HG02588 (cell line): ENCODE measurements around the gene LRRC28.
A peak's percentile ranks its signal among the peaks of the same experiment; 100 is the strongest.

ENCODE experiments used
- ATAC-seq: cut with Tn5 transposase; IDR thresholded peaks from one replicate; pipeline ENCODE4 v1.9.1; 2021; ENCODE audit warnings: mild to moderate bottlenecking, moderate library complexity; ENCODE audit not compliant: unreplicated experiment

Gene LRRC28

GRCh38 chr15:99296386-99296785 is 45.1 kb downstream of the LRRC28 start:
- ATAC-seq = no peak

- no peak for ATAC-seq
These were observed 52.6 kb downstream of the LRRC28 start for GRCh38 chr15:99303907-99304306.

DNA sequence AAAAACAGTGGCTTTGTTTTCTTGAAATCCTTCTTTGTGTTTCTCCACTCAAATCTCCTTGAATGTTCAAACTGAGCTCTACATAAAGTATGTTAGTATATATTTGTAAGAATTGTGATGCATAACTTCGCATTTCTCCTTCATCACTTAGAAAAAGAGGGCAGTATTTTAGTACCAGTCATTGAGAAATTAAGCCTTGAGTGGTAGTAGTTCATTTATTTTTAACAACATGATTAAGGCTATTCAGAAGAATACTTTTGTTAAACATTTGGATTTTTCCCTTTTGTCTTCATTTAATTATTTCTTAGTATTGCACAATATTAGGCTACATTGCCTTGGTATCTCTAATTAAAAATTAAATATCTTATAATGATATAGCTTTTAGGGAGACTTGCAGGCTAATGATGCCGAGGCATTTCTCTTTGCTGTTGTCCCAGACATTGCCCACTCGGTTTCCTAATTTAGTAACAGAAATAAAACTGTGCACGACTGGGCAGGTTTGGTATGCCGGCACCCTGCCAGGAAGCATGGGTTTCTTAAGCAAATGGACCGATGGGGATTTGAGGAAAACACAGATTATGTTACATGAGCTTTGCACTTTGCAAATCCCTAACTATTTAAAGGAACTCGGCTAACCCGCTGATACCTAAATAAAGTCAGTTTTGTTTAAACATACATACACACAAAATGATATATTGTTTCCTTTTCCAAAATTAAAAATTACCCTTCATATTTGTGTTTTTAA is 54.7 kb downstream of the LRRC28 start:
- ATAC-seq = no peak

GRCh38 chr15:99306694-99307338 is 55.5 kb downstream of the LRRC28 start:
- no peak for ATAC-seq

GRCh38 chr15:99307735-99308134 is 56.5 kb downstream of the LRRC28 start:
- no peak for ATAC-seq

DNA sequence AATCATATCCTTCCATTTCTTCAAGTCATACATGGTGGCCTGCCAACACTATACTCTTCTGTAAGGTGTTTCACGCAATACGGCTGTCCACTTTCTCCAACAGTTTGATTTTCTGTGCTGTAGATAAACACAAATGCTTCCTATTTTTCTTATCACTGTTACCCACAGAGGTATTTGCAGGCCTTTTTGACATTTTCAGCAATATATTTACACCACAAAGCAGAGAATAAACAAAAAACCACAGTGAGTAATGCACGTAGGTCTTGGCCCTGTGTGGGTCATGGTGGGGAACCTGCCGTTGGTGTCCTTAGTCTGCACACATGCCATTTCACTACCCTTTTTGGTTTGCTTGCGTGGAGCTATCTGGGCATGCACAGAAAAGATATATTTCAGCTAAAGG is 59.5 kb downstream of the LRRC28 start:
- ATAC-seq = no peak

DNA sequence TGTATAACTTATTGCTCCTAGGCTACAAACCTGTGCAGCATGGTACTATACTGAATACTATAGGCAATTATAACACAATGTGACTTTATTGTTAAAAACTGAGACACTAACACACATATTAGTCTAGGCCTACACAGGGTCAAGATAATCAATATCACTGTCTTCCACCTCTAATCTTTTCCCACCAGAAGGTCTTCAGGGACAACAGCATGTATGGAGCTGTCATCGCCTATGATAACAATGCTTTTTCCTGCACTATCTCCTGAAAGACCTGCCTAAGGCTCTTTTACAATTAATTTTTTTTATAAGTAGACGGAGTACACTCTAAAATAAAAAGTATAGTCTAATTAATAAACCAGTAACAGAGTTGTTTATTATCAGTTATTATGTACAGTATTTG is 60.9 kb downstream of the LRRC28 start:
- no peak for ATAC-seq

GRCh38 chr15:99312794-99313193 is 61.5 kb downstream of the LRRC28 start:
- ATAC-seq = no peak

DNA sequence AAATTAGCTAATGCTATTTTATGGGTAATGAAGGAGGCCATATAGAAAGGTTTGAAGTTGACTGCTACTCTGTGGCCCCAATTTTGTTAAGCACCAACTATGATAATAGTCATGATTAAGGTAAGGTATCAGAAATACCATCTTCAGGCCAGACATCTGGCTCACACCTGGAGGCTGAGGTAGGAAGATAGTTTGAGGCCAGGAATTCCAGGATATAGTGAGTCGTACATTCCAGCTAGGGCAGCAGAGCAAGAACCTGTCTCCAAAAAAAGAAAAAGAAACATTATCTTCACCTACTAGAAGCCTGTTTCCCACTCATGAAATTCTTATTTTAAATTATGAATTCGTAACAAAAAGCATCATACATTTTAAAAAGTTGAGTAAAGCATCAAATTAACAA is 64.4 kb downstream of the LRRC28 start:
- ATAC-seq = no peak

DNA sequence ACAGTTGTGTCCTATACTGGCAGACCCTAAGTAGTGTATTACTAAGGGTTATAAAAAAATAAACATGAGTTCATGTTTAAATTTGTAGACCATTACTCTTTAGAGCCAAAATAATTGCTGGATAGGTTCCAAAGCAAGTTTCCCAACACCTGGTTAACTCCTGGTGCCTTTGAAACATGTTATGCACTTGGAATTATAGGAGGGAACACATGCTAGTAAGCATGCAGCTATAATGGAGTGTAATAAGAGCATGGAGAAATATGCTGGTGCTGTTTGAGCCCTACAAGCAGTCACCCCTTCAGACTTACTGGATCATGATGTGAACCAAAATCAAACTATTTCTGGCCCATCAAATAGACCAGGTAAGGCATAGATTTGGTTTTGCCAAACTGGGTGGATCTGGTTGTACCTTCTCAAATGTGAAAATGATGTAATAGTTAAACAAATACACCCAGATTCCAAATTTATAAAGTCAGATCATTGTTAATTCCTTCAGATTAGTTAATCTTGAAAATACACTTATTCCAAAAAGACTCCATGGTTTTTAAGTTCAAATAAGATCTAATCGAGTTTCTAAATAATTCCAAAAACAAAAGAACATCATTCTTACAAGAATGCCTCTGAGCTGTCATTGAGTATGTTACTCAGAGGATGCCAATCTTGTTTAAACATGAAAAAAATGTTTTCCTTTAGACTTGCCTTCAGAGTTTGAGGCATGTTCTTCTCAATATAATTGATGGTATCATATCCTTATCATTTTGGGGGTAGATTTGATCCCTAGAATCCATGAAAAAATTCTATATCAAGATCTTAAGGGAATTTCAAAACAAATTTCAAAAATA is 69.3 kb downstream of the LRRC28 start:
- ATAC-seq = no peak

- ATAC-seq = no peak
These were observed 70.2 kb downstream of the LRRC28 start for GRCh38 chr15:99321468-99321867.

DNA sequence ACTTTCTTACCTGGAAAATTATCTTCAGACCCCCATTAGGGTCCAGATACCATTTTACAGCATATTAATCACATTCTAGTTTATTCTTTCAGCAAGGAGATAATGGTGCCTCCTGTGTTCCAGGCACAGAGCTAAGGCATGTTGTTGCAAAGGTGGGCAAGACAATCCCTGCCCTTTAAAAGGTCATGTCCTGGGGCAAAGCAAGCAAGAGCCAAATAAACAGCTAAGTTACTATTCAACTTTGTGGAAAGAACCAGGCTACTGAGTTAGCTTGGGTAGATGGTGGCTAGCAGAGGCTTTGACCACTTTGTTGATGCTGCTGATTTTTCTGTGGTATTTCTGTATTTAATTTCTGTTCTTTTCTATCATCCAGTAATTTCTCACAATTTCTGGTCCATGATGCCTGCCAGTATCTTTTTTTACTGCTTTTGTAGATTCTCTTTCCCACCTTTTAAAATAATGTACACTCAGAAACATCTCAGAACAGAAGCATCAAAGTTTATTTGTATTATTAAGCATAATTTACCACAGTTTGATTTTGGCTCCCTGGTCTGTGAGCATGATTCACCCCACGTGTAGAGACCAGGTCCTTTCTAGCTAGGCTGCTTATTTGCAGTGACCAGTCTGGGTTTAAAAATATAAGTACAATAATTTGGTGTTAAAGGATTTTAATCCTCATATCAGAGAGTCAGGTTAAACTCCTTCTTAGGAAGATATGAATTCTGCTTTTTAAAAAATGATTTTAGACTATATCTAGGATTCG is 71.5 kb downstream of the LRRC28 start:
- ATAC-seq = no peak

GRCh38 chr15:99324082-99324620 is 72.9 kb downstream of the LRRC28 start:
- peak; percentile 74 for ATAC-seq

DNA sequence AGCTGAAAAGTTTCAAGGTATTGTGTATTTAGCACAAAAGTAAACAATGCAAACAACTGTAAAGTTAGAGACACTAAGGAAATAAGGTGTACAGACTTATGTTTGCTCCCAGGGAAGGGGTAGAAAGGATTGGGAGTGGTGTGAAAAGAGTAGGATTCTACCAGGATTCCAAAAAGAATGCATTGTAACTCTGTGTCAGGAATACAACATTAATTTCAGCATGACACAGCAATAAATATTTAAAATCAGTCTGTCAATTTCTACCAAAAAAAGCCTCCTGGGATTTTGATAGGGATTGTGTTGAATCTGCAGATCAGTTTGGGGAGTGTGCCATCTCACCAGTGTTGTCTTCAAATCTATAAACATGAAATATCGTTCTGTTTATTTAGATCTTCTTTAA is 73.4 kb downstream of the LRRC28 start:
- no peak for ATAC-seq

GRCh38 chr15:99326235-99326634 is 75.0 kb downstream of the LRRC28 start:
- no peak for ATAC-seq

- ATAC-seq = no peak
These were observed 77.1 kb downstream of the LRRC28 start for GRCh38 chr15:99328106-99329072.

GRCh38 chr15:99331381-99331780 is 80.1 kb downstream of the LRRC28 start:
- ATAC-seq = no peak

DNA sequence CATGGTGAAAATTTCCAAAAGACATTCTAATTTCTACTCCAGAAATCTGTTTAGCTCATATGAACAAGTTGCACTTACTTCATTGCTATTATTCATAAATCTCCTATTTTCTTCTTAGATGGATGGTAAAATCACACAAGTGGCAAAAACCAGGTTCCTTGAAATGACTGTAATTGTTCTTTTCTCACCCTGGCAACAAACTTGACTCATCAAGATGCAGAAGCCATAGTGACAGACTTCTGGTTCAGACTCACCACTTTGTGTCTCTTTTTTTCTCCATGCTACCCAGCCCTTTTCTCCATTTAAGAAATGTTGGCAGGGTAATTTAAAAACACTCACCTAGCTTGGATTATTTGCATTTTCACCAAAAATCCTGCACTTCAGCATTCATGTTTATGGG is 82.1 kb downstream of the LRRC28 start:
- no peak for ATAC-seq

GRCh38 chr15:99333981-99334380 is 82.7 kb downstream of the LRRC28 start:
- no peak for ATAC-seq

DNA sequence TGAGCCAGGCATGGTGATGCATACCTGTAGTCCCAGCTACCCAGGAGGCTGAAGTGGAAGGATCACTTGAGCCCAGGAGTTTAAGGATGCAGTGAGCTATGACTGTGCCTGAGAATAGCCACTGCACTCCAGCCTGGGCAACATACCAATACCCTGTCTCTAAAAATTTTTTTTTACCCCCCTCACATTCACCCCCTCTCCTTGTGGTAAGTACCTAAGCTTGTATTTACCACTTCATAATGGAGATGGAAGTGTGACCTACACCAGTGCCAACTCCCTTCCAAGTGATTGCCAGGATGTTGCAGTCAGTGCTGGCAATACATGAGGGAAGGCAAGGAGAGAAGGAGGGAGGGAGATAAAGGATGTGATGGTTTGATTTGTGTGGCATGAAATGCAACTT is 84.2 kb downstream of the LRRC28 start:
- no peak for ATAC-seq
